ENCODE data around the gene B4GALT1. TPM values are rescaled to one million over a fixed set of nuclear protein-coding genes. Genes with fewer than 3 reads are reported as not detected.
A peak's percentile ranks its signal among the peaks of the same experiment; 100 is the strongest.

Gene B4GALT1
- total RNA-seq, 1 donor from 2014 or later = 118 TPM

DNA sequence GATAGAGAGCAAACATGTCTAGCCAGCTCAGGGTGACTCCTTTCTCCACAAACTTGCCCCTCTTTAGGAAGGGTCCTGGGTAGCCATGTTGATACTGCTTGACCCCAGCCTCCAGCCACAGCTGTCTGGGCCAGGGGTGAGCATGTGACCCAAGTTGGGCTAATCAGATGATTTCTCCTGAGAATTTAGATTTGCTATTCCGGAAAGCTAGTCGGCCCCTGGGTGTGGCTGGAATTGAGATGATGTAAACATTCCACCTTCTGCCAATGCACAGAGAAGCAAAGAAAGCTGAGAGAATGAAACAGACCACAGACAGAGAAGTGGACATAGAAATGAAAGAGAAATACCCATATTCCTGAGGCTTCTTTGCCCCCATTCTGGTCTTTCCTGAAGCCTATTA lies 17.8 kb upstream of the B4GALT1 start:
- Mint-ChIP-seq H3K36me3 (ENCODE audit: low read depth) (no peaks in the 10 kb centered on the region), H3K4me3 (no peak overlapping the region), H3K27me3 (peaks cover 3% of the 10 kb centered on the region), H3K27ac (no peak overlapping the region), H3K9me3 (no peaks in the 10 kb centered on the region), H3K4me1 (peaks cover 7% of the 10 kb centered on the region)
- TF ChIP-seq, protein P1, sequence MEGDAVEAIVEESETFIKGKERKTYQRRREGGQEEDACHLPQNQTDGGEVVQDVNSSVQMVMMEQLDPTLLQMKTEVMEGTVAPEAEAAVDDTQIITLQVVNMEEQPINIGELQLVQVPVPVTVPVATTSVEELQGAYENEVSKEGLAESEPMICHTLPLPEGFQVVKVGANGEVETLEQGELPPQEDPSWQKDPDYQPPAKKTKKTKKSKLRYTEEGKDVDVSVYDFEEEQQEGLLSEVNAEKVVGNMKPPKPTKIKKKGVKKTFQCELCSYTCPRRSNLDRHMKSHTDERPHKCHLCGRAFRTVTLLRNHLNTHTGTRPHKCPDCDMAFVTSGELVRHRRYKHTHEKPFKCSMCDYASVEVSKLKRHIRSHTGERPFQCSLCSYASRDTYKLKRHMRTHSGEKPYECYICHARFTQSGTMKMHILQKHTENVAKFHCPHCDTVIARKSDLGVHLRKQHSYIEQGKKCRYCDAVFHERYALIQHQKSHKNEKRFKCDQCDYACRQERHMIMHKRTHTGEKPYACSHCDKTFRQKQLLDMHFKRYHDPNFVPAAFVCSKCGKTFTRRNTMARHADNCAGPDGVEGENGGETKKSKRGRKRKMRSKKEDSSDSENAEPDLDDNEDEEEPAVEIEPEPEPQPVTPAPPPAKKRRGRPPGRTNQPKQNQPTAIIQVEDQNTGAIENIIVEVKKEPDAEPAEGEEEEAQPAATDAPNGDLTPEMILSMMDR (IDR thresholded peaks at IDR 0.05) = no peak
- CTCF ChIA-PET = interaction anchor here (1.0 kb wide), 1 partner anchor 41 kb away, joined by 5 read pairs; no protein-coding TSS in a partner anchor
- no peak for DNase-seq
- ATAC-seq (ENCODE audit: low read depth) = no peak
- intact Hi-C loops (cut with micrococcal nuclease) = no loop called here
- POLR2A ChIA-PET = interaction anchor here (1.6 kb wide), 1 partner anchor 17 kb away, joined by 5 read pairs; the partner anchor contains the start of gene B4GALT1

DNA sequence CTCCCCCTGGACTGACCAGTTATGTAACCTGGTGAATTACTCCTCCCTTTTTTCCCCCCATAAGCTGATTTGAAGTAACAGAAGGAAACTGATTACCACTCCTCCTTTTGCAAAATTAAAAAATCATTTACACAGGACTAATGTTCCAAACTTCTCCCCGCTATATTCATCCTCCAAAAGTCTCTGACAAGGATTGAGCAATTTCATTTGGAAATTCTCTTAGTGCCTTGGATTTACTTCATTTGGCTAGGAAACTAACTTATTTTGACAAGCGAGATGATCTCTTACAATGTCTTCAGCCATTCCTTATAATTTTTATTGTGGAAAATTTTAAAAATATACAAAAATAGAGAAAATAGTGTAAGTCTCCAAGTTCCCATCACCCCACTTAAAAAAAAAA lies 15.4 kb upstream of the B4GALT1 start:
- no peak overlapping the region for H3K4me3 Mint-ChIP-seq
- TF ChIP-seq, protein P1 (IDR thresholded peaks at IDR 0.05) = no peak
- ChIA-PET POLR2A (no interaction called here), CTCF (interaction anchor here (0.7 kb wide), 1 partner anchor 45 kb away, joined by 3 read pairs; no protein-coding TSS in a partner anchor)
- H3K36me3 Mint-ChIP-seq (ENCODE audit: low read depth) = no peaks in the 10 kb centered on the region
- no peak overlapping the region for H3K27ac Mint-ChIP-seq
- H3K27me3 Mint-ChIP-seq = no peaks in the 10 kb centered on the region
- DNase-seq (no peak), ATAC-seq (ENCODE audit: low read depth) (no peak)
- peaks cover 12% of the 10 kb centered on the region for H3K4me1 Mint-ChIP-seq
- intact Hi-C loops (cut with micrococcal nuclease) = no loop called here
- no peaks in the 10 kb centered on the region for H3K9me3 Mint-ChIP-seq

DNA sequence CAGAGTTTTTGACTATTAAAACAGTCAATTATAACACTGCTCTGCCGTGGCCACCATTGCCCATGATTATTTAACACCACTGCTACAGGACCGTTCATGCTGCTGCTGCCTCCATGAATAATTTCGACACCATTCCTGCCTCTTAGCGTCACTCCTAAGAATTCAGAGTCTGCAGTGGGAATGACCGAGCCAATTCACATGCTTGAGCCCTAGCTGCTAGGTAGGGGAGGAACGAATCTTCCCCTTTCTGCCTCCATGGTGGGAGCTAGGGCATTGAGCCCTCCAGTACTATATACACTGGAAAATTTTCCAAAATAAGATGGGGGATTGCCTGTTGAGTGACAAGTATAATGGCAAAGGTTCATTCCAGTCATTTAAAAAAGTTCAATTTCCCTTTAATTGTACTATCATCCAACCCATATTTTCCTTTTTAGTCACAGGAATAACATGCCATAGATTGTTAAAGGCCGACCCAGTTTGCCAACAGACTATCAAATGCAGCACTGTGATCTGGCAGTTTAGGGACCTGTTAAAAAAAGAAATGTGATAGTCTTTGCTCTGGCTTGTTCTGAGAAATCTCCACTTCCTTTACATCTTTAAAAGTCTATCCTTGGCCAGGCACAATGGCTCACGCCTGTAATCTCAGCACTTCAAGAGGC lies 13.5 kb upstream of the B4GALT1 start:
- no peak overlapping the region for H3K4me3 Mint-ChIP-seq
- no peaks in the 10 kb centered on the region for H3K9me3 Mint-ChIP-seq
- no peaks in the 10 kb centered on the region for H3K36me3 Mint-ChIP-seq (ENCODE audit: low read depth)
- ATAC-seq (ENCODE audit: low read depth) = no peak
- ChIA-PET CTCF (no interaction called here), POLR2A (no interaction called here)
- no peaks in the 10 kb centered on the region for H3K27me3 Mint-ChIP-seq
- no peak overlapping the region for H3K27ac Mint-ChIP-seq
- no peak for DNase-seq
- intact Hi-C loops (cut with micrococcal nuclease) = no loop called here
- H3K4me1 Mint-ChIP-seq = peaks cover 11% of the 10 kb centered on the region
- TF ChIP-seq, protein P1 (IDR thresholded peaks at IDR 0.05) = no peak

- Mint-ChIP-seq H3K9me3 (no peaks in the 10 kb centered on the region), H3K4me1 (peaks cover 11% of the 10 kb centered on the region), H3K36me3 (ENCODE audit: low read depth) (no peaks in the 10 kb centered on the region), H3K4me3 (no peak overlapping the region), H3K27ac (no peak overlapping the region), H3K27me3 (no peaks in the 10 kb centered on the region)
- CTCF ChIA-PET = interaction anchor here (1.0 to 1.6 kb wide), 3 partner anchors 47 to 97 kb away, joined by 3 to 7 read pairs (median 4); no protein-coding TSS in a partner anchor
- POLR2A ChIA-PET = interaction anchor here (0.8 to 1.5 kb wide), 3 partner anchors 8 to 47 kb away, joined by 3 to 6 read pairs (median 4); partner anchors contain the start of gene B4GALT1
- ATAC-seq (ENCODE audit: low read depth) (peak; percentile 49), DNase-seq (no peak)
- TF ChIP-seq, protein P1 (IDR thresholded peaks at IDR 0.05) = no peak
- intact Hi-C loops (cut with micrococcal nuclease) = no loop called here
Observed at GRCh38 chr9:33178972-33179697, 12.0 kb upstream of the B4GALT1 start.

GRCh38 chr9:33177639-33178038 lies 10.5 kb upstream of the B4GALT1 start:
- Mint-ChIP-seq H3K4me3 (no peak overlapping the region), H3K27me3 (no peaks in the 10 kb centered on the region), H3K4me1 (peaks cover 11% of the 10 kb centered on the region), H3K27ac (peak overlapping the region; percentile 12), H3K9me3 (no peaks in the 10 kb centered on the region), H3K36me3 (ENCODE audit: low read depth) (no peaks in the 10 kb centered on the region)
- CTCF ChIA-PET = interaction anchor here (0.7 kb wide), 1 partner anchor 48 kb away, joined by 3 read pairs; no protein-coding TSS in a partner anchor
- no peak for DNase-seq
- POLR2A ChIA-PET = interaction anchor here (0.9 to 1.5 kb wide), 4 partner anchors 10 to 48 kb away, joined by 3 to 4 read pairs (median 3); partner anchors contain the start of gene B4GALT1
- peak; percentile 50 for ATAC-seq (ENCODE audit: low read depth)
- intact Hi-C loops (cut with micrococcal nuclease) = loop anchor here (2.0 kb wide), 1 partner anchor 15 kb away; no protein-coding TSS in a partner anchor
- TF ChIP-seq, protein P1 (IDR thresholded peaks at IDR 0.05) = no peak

All from activated B cell treated with CpG ODN at 0.5 μM for 24 hours (primary cell).